GM12878 (cell line): Measurements from ENCODE around the gene CD244. TPM values are rescaled to one million over a fixed set of nuclear protein-coding genes. Genes with fewer than 3 reads are reported as not detected.

Experiments
- CBFB ChIP-seq: IDR thresholded peaks from 2 replicates; pipeline ENCODE4 v1.6.1; 2016; ENCODE audit warnings: antibody characterized with exemption, low read depth
- CBX3 ChIP-seq: fragments of 200-600 bp; sonication (generic); IDR thresholded peaks from 2 replicates; pipeline ENCODE4 v1.6.1; 2016; ENCODE audit warnings: low read depth, borderline replicate concordance
- CBX5 ChIP-seq: sonication (generic); IDR thresholded peaks from 2 replicates; pipeline ENCODE4 v1.6.1; 2016; ENCODE audit warnings: low read depth, moderate library complexity, mild to moderate bottlenecking, inconsistent platforms
- CHD2 ChIP-seq: IDR thresholded peaks from 2 replicates; pipeline ENCODE4 v1.6.1; 2011; ENCODE audit warnings: low read depth, low read length, improper control_type of control experiment, borderline replicate concordance
- CREM ChIP-seq: IDR thresholded peaks from 2 replicates; pipeline ENCODE4 v1.6.1; 2014; ENCODE audit warnings: antibody characterized with exemption, low read depth
- EZH2 ChIP-seq: IDR thresholded peaks from 2 replicates; pipeline ENCODE4 v1.6.1; 2012; ENCODE audit warnings: low read depth, mild to moderate bottlenecking, control low read depth, inconsistent platforms, low read length, borderline replicate concordance; ENCODE audit not compliant: control insufficient read depth
- KAT2A ChIP-seq: conservative IDR thresholded peaks from 2 replicates; pipeline ENCODE4 v1.6.1; 2011; ENCODE audit warnings: low read depth, low read length; ENCODE audit not compliant: control insufficient read depth
- MTA3 ChIP-seq: IDR thresholded peaks from 2 replicates; pipeline ENCODE4 v1.6.1; 2012; ENCODE audit warnings: low read length, inconsistent platforms, borderline replicate concordance
- MXI1 ChIP-seq: fragments of 150-350 bp; IDR thresholded peaks from 2 replicates; pipeline ENCODE4 v1.6.1; 2011; ENCODE audit warnings: low read depth, mild to moderate bottlenecking, inconsistent platforms, low read length, improper control_type of control experiment
- NFYB ChIP-seq: IDR thresholded peaks from 2 replicates; pipeline ENCODE4 v1.6.1; 2011; ENCODE audit warnings: low read depth, mild to moderate bottlenecking, low read length, improper control_type of control experiment, moderate library complexity; ENCODE audit not compliant: insufficient read depth
- PKNOX1 ChIP-seq: fragments of 450-650 bp; IDR thresholded peaks from 2 replicates; pipeline ENCODE4 v1.6.1; 2016; ENCODE audit warnings: mild to moderate bottlenecking
- PRDM15 ChIP-seq: fragments of 450-650 bp; formaldehyde crosslinking; IDR thresholded peaks from 2 replicates; pipeline ENCODE4 v1.4.0; 2020; ENCODE audit warnings: mild to moderate bottlenecking, moderate library complexity
- RAD51 ChIP-seq: fragments of 450-650 bp; IDR thresholded peaks from 2 replicates; pipeline ENCODE4 v1.6.1; 2016; ENCODE audit warnings: moderate library complexity, mild to moderate bottlenecking, inconsistent platforms
- RB1 ChIP-seq: fragments of 450-650 bp; formaldehyde crosslinking; IDR thresholded peaks from 2 replicates; pipeline ENCODE4 v1.6.1; 2017; ENCODE audit warnings: mild to moderate bottlenecking, borderline replicate concordance
- RCOR1 ChIP-seq: conservative IDR thresholded peaks from 2 replicates; pipeline ENCODE4 v1.6.1; 2012; ENCODE audit warnings: low read depth, low read length, improper control_type of control experiment
- STAT3 ChIP-seq: IDR thresholded peaks from 2 replicates; pipeline ENCODE4 v1.6.1; 2011; ENCODE audit warnings: low read depth, low read length, improper control_type of control experiment
- USF1 ChIP-seq: IDR thresholded peaks from 2 replicates; pipeline ENCODE4 v1.6.1; 2011; ENCODE audit warnings: borderline replicate concordance, low read depth, mild to moderate bottlenecking, moderate library complexity, mixed read lengths, low read length; ENCODE audit not compliant: insufficient read depth; ENCODE audit errors: extremely low read length
- ZBED1 ChIP-seq: IDR thresholded peaks from 2 replicates; pipeline ENCODE4 v1.6.1; 2016; ENCODE audit warnings: borderline replicate concordance
- ZBTB40 ChIP-seq: fragments of 450-650 bp; IDR thresholded peaks from 2 replicates; pipeline ENCODE4 v1.6.1; 2016; ENCODE audit warnings: mild to moderate bottlenecking, moderate library complexity, borderline replicate concordance
- ZNF24 ChIP-seq: fragments of 450-650 bp; IDR thresholded peaks from 2 replicates; pipeline ENCODE4 v1.6.1; 2017; ENCODE audit warnings: antibody characterized with exemption, mild to moderate bottlenecking
- polyA plus RNA-seq, 11 experiments: library from polyadenylated mRNA; depleted of rRNA in 4 of 11; unstranded in 6 of 11; stranded (reverse) in 5 of 11; fragments of >200 nt; fragmentation: Nextera tagmentation in 4 of 11; fragmentation: Illumina TruSeq in 1 of 11; extraction: Ambion mirVana in 4 of 11; extraction: Trizol in 1 of 11; gene quantifications; 1 replicate in 1 of 11; 2 replicates in 10 of 11; pipeline versions ENCODE4 v1.2.1 to v1.2.3, GENCODE V29; 2011 to 2016; ENCODE audit warnings: inconsistent platforms in 2 of 11, missing spikeins in 2 of 11, low read depth in 1 of 11
- total RNA-seq, 4 experiments: library from RNA; depleted of rRNA in 3 of 4; stranded (reverse); fragments of >200 nt in 3 of 4; fragmentation: Illumina TruSeq in 1 of 4; extraction: Trizol in 1 of 4; gene quantifications; 2 replicates each; pipeline versions ENCODE4 v1.2.1 to v1.2.3, GENCODE V29; 2013 to 2021

CD244 gene
- total and polyA plus RNA-seq, 10 of the 15 experiments (the other 5 are each of a cell fraction or from before 2014, with no cell fraction given): 0.24 to 13.6 (median 0.73) TPM

GRCh38 chr1:160795951-160796383, 66.7 kb downstream of the CD244 start, which contains the start of gene LY9 (continued):
- TF ChIP-seq RB1: no peak
- TF ChIP-seq NFYB: no peak
- no peak for TF ChIP-seq ZBTB40
- TF ChIP-seq PKNOX1: peak; percentile 57; the same call in 1 of the 2 replicates
- 0 out of 2 replicates have a peak, but pooled peaks have one; percentile 51 for TF ChIP-seq STAT3
- no peak for TF ChIP-seq PRDM15 (CRISPR knock-in tag)
- no peak for TF ChIP-seq KAT2A
- TF ChIP-seq ZBED1: peak; percentile 96
- peak; percentile 80; the same call in 1 of the 2 replicates for TF ChIP-seq CHD2
- TF ChIP-seq CREM: peak; percentile 97
- TF ChIP-seq ZNF24: peak; percentile 53
- TF ChIP-seq CBX5: no peak
- peak; percentile 49 for TF ChIP-seq USF1
- TF ChIP-seq RAD51: peak; percentile 83
- peak; percentile 87 for TF ChIP-seq MXI1
- TF ChIP-seq CBFB: peak; percentile 92
- TF ChIP-seq MTA3: peak; percentile 95; the same call in 1 of the 2 replicates
- TF ChIP-seq CBX3: no peak
- 0 out of 2 replicates have a peak, but pooled peaks have one; percentile 42 for TF ChIP-seq EZH2
- peak; percentile 82; the same call in 1 of the 2 replicates for TF ChIP-seq RCOR1
